Brain microvascular endothelial cell (primary cell): Measurements from ENCODE around the gene PLEKHG5.

Source experiments
- DNase-seq: peaks from one replicate; pipeline ENCODE4 v3.0.0-alpha.2; 2020
- H3K27ac ChIP-seq: fragments of 250-450 bp; sonication (Bioruptor Pico); 2 replicates; pipeline ENCODE4 v1.5.1; 2020; ENCODE audit warnings: mild to moderate bottlenecking, moderate library complexity
- H3K27me3 ChIP-seq: fragments of 250-450 bp; sonication (Bioruptor Pico); replicated peaks from 2 replicates; pipeline ENCODE4 v1.5.1; 2020; ENCODE audit warnings: mild to moderate bottlenecking
- H3K36me3 ChIP-seq: fragments of 250-450 bp; sonication (Bioruptor Pico); replicated peaks from 2 replicates; pipeline ENCODE4 v1.5.1; 2020; ENCODE audit warnings: mild to moderate bottlenecking
- H3K4me3 ChIP-seq: 2 replicates; pipeline ENCODE4 v1.5.1; 2011; ENCODE audit warnings: low read depth, mild to moderate bottlenecking, control low read depth, low read length, moderate library complexity
- CTCF ChIP-seq: IDR thresholded peaks from 2 replicates; pipeline ENCODE4 v1.5.1; 2011; ENCODE audit warnings: low read depth, mild to moderate bottlenecking, moderate library complexity, low read length, control low read depth, inconsistent platforms; ENCODE audit errors: missing control alignments
- in situ Hi-C: cut with HindIII; loops from 2 replicates; pipeline ENCODE4 v1.10.0; 2017; ENCODE audit warnings: low sequenced_read_pairs, low pct_ligation_motif_present

Gene PLEKHG5

DNA sequence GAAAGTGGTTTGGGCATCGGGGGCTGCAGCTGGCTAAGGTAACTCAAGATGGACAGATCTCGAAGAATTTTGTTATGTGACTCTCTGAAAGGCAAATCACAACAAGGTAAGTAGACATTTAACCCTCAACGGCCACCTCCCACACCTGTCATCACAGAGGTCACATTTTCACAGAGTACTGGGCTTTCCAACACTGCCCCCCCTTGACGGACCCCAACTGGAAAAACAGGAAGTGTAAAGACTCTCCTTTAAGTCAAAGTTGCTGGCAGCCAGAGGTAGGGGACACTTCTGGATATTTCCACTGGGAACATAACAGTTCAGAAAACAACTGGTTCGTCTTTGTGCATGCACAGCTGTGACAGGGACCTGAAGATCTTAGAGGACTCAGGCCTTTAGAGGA is 40.5 kb upstream of the PLEKHG5 start:
- no peak for TF ChIP-seq CTCF
- H3K27ac ChIP-seq, result no peak overlapping the region
- peaks cover 66% of the 10 kb centered on the region for H3K36me3 ChIP-seq
- H3K27me3 ChIP-seq, result no peaks in the 10 kb centered on the region
- no peak overlapping the region for H3K4me3 ChIP-seq
- DNase-seq, result no peak
- in situ Hi-C loops, result no loop called here

DNA sequence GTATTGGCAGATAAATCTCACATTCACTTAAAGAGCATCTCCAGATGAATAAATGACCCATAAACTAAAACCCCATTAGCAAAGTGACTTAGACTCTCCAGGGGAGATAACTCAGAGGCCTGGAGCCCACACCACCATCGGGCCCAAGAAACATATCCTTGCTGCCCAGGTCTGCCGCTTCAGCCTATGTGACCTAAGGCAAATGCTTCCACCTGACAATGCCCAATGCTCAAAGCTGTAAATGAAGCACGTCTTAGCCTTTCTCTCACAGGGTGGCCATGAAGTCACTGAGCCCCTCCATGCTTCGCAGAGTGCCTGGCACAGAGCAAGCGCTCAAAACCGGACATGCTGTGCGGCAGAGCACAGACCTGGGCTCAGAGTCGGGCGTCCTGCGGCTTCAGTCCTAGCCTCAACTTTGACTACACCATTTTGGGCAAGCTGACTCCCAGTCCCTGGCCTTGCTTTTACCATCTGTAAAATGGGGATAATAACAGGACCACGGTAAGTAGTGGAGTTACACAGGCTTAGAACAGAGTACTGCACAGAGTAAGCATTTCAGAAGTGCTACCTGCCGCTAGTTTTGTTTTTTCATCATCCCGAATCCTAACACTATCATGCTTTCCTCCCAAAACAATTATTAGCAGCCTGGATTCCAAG is 39.2 kb upstream of the PLEKHG5 start:
- DNase-seq, result no peak
- H3K27ac ChIP-seq, result no peak overlapping the region
- no peak overlapping the region for H3K4me3 ChIP-seq
- in situ Hi-C loops, result no loop called here
- no peak for TF ChIP-seq CTCF
- no peaks in the 10 kb centered on the region for H3K27me3 ChIP-seq
- H3K36me3 ChIP-seq, result peaks cover 78% of the 10 kb centered on the region

DNA sequence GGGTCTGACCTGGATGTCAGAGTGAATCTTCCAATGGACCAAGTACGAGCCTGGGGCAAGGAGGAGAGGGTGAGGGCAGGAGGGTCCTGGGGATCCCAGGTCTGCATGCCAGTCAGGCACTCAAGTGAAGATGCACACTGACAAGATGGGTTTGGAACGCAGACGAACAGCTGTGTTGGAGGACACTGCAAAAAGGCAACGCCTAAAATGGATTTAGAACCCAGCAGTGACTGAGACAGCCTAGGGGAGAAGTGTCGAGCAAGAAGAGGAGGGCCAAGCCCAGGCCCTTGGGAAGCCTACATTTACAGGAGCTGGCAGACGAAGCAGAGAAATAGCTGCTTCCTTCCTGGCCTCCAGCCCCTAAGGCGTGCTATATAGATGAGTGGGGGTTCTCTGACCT is 37.0 kb upstream of the PLEKHG5 start:
- in situ Hi-C loops, result no loop called here
- no peaks in the 10 kb centered on the region for H3K27me3 ChIP-seq
- no peak for TF ChIP-seq CTCF
- peaks cover 78% of the 10 kb centered on the region for H3K36me3 ChIP-seq
- no peak overlapping the region for H3K27ac ChIP-seq
- H3K4me3 ChIP-seq, result no peak overlapping the region
- no peak for DNase-seq

- Histone ChIP-seq H3K36me3 (peaks cover 57% of the 10 kb centered on the region), H3K27ac (no peak overlapping the region), H3K4me3 (no peak overlapping the region), H3K27me3 (no peaks in the 10 kb centered on the region)
- in situ Hi-C loops, result no loop called here
- no peak for DNase-seq
- TF ChIP-seq CTCF, result no peak
Measured at GRCh38 chr1:6526316-6526715, 34.8 kb upstream of the PLEKHG5 start.

GRCh38 chr1:6523566-6523965 is 32.1 kb upstream of the PLEKHG5 start:
- in situ Hi-C loops, result no loop called here
- no peak overlapping the region for H3K4me3 ChIP-seq
- peak; percentile 74 for TF ChIP-seq CTCF
- no peak overlapping the region for H3K27ac ChIP-seq
- no peak for DNase-seq
- H3K27me3 ChIP-seq, result no peaks in the 10 kb centered on the region
- H3K36me3 ChIP-seq, result peaks cover 34% of the 10 kb centered on the region

GRCh38 chr1:6521536-6521935 is 30.1 kb upstream of the PLEKHG5 start:
- Histone ChIP-seq H3K27me3 (no peaks in the 10 kb centered on the region), H3K27ac (no peak overlapping the region), H3K36me3 (peaks cover 19% of the 10 kb centered on the region), H3K4me3 (no peak overlapping the region)
- in situ Hi-C loops, result no loop called here
- DNase-seq, result no peak
- no peak for TF ChIP-seq CTCF
